ENCODE data around the gene TTC24.
"Not testable (repeated sequence)": the region's sequence is repeated elsewhere in the genome, so short reads cannot be mapped to it uniquely, and the experiment has no call there.

Gene TTC24

GRCh38 chr1:156598731-156599432, 19.4 kb downstream of the TTC24 start:
- no peak for DNase-seq
- intact Hi-C loops (cut with DNase I): loop anchor here (10.0 kb wide), 1 partner anchor 144 kb away; no protein-coding TSS in a partner anchor

GRCh38 chr1:156599811-156600210, 20.3 kb downstream of the TTC24 start:
- DNase-seq: no peak
- intact Hi-C loops (cut with DNase I): loop anchor here (5.0 to 10.0 kb wide), 3 partner anchors 93 to 215 kb away; no protein-coding TSS in a partner anchor

GRCh38 chr1:156600733-156601121, 21.2 kb downstream of the TTC24 start:
- intact Hi-C loops (cut with DNase I): loop anchor here (5.0 to 10.0 kb wide), 2 partner anchors 93 to 216 kb away; no protein-coding TSS in a partner anchor
- DNase-seq: no peak

- intact Hi-C loops (cut with DNase I): loop anchor here (5.0 to 10.0 kb wide), 2 partner anchors 94 to 216 kb away; no protein-coding TSS in a partner anchor
- DNase-seq: peak; percentile 78 to 95 (median 88)
Observed at GRCh38 chr1:156601122-156601830, 21.8 kb downstream of the TTC24 start, which contains the start of gene GPATCH4. GPATCH4 (minus strand) TSS chr1:156601479.

- no peak for DNase-seq
- intact Hi-C loops (cut with DNase I): loop anchor here (5.0 to 10.0 kb wide), 2 partner anchors 95 to 217 kb away; no protein-coding TSS in a partner anchor
Observed at GRCh38 chr1:156601892-156602291, 22.4 kb downstream of the TTC24 start.

GRCh38 chr1:156602557-156602993, 23.1 kb downstream of the TTC24 start:
- intact Hi-C loops (cut with DNase I): loop anchor here (5.0 to 10.0 kb wide), 2 partner anchors 95 to 218 kb away; no protein-coding TSS in a partner anchor
- DNase-seq: peak in 4 of 42 donors; percentile 28 to 61 (median 50)

- intact Hi-C loops (cut with DNase I): loop anchor here (10.0 kb wide), 1 partner anchor 223 kb away; no protein-coding TSS in a partner anchor
- DNase-seq: not testable (repeated sequence)
Observed at GRCh38 chr1:156607344-156607743, 27.8 kb downstream of the TTC24 start.

- peak in 37 of 42 donors; percentile 39 to 87 (median 73) for DNase-seq
- intact Hi-C loops (cut with DNase I): loop anchor here (10.0 kb wide), 1 partner anchor 223 kb away; no protein-coding TSS in a partner anchor
Observed at GRCh38 chr1:156608036-156608674, 28.6 kb downstream of the TTC24 start.

DNA sequence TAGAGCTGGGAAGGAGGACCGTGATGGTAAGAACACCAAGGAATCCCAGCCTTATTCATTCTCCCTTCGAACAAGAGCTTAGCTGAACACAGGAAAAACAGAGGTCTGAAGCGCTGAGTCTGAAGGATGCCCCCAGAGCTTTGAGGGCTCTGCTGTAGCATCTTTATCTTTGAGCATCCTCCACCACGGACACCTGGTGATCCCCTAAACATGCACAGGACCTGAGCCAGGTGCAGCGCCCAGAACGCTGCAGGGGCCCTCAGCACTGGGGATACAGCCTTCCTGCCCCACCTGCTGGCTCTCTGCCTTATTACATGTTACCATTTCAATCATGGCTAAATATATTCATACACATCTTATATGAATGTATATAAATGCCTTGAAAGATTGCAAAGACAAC, 29.5 kb downstream of the TTC24 start:
- intact Hi-C loops (cut with DNase I): loop anchor here (10.0 kb wide), 1 partner anchor 224 kb away; no protein-coding TSS in a partner anchor
- DNase-seq: peak in 20 of 42 donors; percentile 35 to 78 (median 52)

GRCh38 chr1:156610072-156610471, 30.5 kb downstream of the TTC24 start:
- DNase-seq; intact Hi-C loops (cut with DNase I): not testable (repeated sequence)

- DNase-seq: no peak
- intact Hi-C loops (cut with DNase I): no loop called here
Observed at GRCh38 chr1:156612666-156613065, 33.1 kb downstream of the TTC24 start.

DNA sequence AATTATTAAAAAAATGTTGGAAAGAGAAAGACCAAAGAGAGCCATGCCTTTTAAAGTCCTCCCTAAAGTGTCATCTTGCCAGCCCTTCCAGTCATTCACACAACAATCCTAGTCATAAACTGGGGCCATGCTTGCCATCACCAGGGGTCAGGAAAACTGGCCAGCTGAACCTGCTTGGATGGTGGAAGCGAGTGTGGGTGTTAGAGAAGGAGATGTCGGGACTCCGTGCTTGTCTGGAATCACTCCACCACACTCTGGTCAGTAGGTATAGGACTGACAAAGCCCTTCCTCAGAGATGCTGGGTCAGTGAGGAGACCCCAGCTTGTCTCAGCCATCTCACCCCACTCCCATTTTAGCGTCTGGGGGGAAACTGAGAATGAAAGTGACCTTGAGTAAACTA, 36.4 kb downstream of the TTC24 start:
- DNase-seq: peak in 4 of 42 donors; percentile 39 to 71 (median 49)
- intact Hi-C loops (cut with DNase I): no loop called here

GRCh38 chr1:156616463-156616862, 36.9 kb downstream of the TTC24 start:
- DNase-seq: peak; percentile 43 to 94 (median 79)
- intact Hi-C loops (cut with DNase I): no loop called here

- intact Hi-C loops (cut with DNase I): no loop called here
Observed at GRCh38 chr1:156618853-156619581, 39.5 kb downstream of the TTC24 start, which contains the start of gene HAPLN2. HAPLN2 (plus strand) TSS chr1:156619415; CDS start chr1:156623491, 4,076 bp downstream.

GRCh38 chr1:156619582-156619955, 40.0 kb downstream of the TTC24 start:
- no peak for DNase-seq
- intact Hi-C loops (cut with DNase I): no loop called here

More at GRCh38 chr1:156618853-156619581, 39.5 kb downstream of the TTC24 start, which contains the start of gene HAPLN2:
- DNase-seq: peak in 38 of 42 donors; percentile 34 to 87 (median 64)

GRCh38 chr1:156622581-156623297, 43.2 kb downstream of the TTC24 start:
- intact Hi-C loops (cut with DNase I): no loop called here
- DNase-seq: peak in 1 of 42 donors; percentile 32
